Left renal cortex interstitium (tissue), 4 donors: ENCODE data around the gene METTL15. TPM values are rescaled to one million over a fixed set of nuclear protein-coding genes. Genes with fewer than 3 reads are reported as not detected.
"Not testable (repeated sequence)": the region's sequence is repeated elsewhere in the genome, so short reads cannot be mapped to it uniquely, and the experiment has no call there.

ENCODE experiments used
- DNase-seq, 4 donors: peaks; one replicate each; pipeline ENCODE4 v3.0.0-alpha.2; 2013; ENCODE audit warnings: low read depth in 4 of 4, low spot score in 2 of 4, missing footprints in 1 of 4
- polyA plus RNA-seq, 4 donors: library from polyadenylated mRNA; unstranded; fragments of 120-200 nt; gene quantifications; one replicate each; pipeline ENCODE4 v1.2.1, GENCODE V29; 2013; ENCODE audit not compliant: insufficient read length in 4 of 4

METTL15 gene
- polyA plus RNA-seq, 4 donors: 17.0 to 23.5 (median 18.4) TPM

DNA sequence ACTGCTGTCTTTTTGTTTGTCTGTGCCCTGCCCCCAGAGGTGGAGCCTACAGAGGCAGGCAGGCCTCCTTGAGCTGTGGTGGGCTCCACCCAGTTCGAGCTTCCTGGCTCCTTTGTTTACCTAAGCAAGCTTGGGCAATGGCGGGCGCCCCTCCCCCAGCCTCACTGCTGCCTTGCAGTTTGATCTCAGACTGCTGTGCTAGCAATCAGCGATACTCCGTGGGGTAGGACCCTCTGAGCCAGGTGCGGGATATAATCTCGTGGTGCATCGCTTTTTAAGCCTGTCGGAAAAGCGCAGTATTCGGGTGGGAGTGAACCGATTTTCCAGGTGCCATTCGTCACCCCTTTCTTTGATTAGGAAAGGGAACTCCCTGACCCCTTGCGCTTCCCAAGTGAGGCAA is 269.9 kb downstream of the METTL15 start:
- DNase-seq: not testable (repeated sequence)

Other genes with a start within 250 kb of the METTL15 start
- gene KIF18A, start 232 bp upstream of the METTL15 start, polyA plus RNA-seq: 10 to 100 TPM; 10.3 to 11.6 (median 10.5) TPM